Measurements from ENCODE around the gene FN1. TPM values are rescaled to one million over a fixed set of nuclear protein-coding genes. Genes with fewer than 3 reads are reported as not detected.
A peak's percentile ranks its signal among the peaks of the same experiment; 100 is the strongest.
"Not testable (repeated sequence)": the region's sequence is repeated elsewhere in the genome, so short reads cannot be mapped to it uniquely, and the experiment has no call there.

FN1 gene
- total RNA-seq, 1 donor from 2014 or later = 717 TPM

GRCh38 chr2:215364157-215365155, 71.4 kb downstream of the FN1 start:
- peak; percentile 39 for DNase-seq

GRCh38 chr2:215363461-215364156, 72.3 kb downstream of the FN1 start:
- DNase-seq = no peak

- no peak for DNase-seq
Observed at GRCh38 chr2:215363039-215363438, 72.8 kb downstream of the FN1 start.

GRCh38 chr2:215362562-215362904, 73.3 kb downstream of the FN1 start:
- DNase-seq = no peak

- no peak for DNase-seq
Observed at GRCh38 chr2:215361876-215362561, 73.8 kb downstream of the FN1 start.

GRCh38 chr2:215361211-215361875, 74.5 kb downstream of the FN1 start:
- DNase-seq = no peak

- no peak for DNase-seq
Observed at GRCh38 chr2:215360596-215360995, 75.3 kb downstream of the FN1 start.

GRCh38 chr2:215360059-215360458, 75.8 kb downstream of the FN1 start:
- DNase-seq = not testable (repeated sequence)

GRCh38 chr2:215359576-215359922, 76.3 kb downstream of the FN1 start:
- DNase-seq = no peak

- no peak for DNase-seq
Observed at GRCh38 chr2:215358891-215359575, 76.8 kb downstream of the FN1 start.

- no peak for DNase-seq
Observed at GRCh38 chr2:215358312-215358845, 77.5 kb downstream of the FN1 start.

GRCh38 chr2:215357660-215358059, 78.2 kb downstream of the FN1 start:
- DNase-seq = no peak

- DNase-seq = peak; percentile 24
Observed at GRCh38 chr2:215356948-215357461, 78.9 kb downstream of the FN1 start.

GRCh38 chr2:215356334-215356947, 79.4 kb downstream of the FN1 start:
- no peak for DNase-seq

- DNase-seq = no peak
Observed at GRCh38 chr2:215355801-215356200, 80.1 kb downstream of the FN1 start.

- no peak for DNase-seq
Observed at GRCh38 chr2:215354771-215355695, 80.8 kb downstream of the FN1 start.

- DNase-seq = no peak
Observed at GRCh38 chr2:215352602-215353001, 83.3 kb downstream of the FN1 start.

GRCh38 chr2:215347878-215348277, 88.0 kb downstream of the FN1 start:
- no peak for DNase-seq

- DNase-seq = no peak
Observed at GRCh38 chr2:215338883-215339679, 96.8 kb downstream of the FN1 start.
